ENCODE measurements around the gene MIDN. TPM values are rescaled to one million over a fixed set of nuclear protein-coding genes. Genes with fewer than 3 reads are reported as not detected.

MIDN gene
- total and polyA plus RNA-seq, 3 experiments from 2014 or later = 14.6 to 45.3 (median 39.8) TPM

- Histone ChIP-seq H3K36me3 (ENCODE audit: insufficient read depth, low read length) (peaks cover 7% of the 10 kb centered on the region), H3K27ac (ENCODE audit: low read depth, low read length) (no peak overlapping the region), H3K27me3 (ENCODE audit: insufficient read depth, low read length, poor library complexity, severe bottlenecking) (no peaks in the 10 kb centered on the region), H3K4me3 (ENCODE audit: low read length) (no peak overlapping the region), H3K4me1 (ENCODE audit: insufficient read depth, low read length) (no peaks in the 10 kb centered on the region), H3K9me3 (ENCODE audit: low read length) (no peaks in the 10 kb centered on the region)
- no peak overlapping the region for H3K4me3 Mint-ChIP-seq
- peaks cover 0 to 13% (median 0%) of the 10 kb centered on the region in 3 donors for H3K36me3 Mint-ChIP-seq
- H3K9me3 Mint-ChIP-seq = no peaks in the 10 kb centered on the region
- POLR2A ChIA-PET = no interaction called here
- H3K27me3 Mint-ChIP-seq = no peaks in the 10 kb centered on the region
- CTCF ChIA-PET = interaction anchor here (1.0 to 1.6 kb wide), 3 partner anchors 16 to 110 kb away, joined by 3 to 7 read pairs (median 5); no protein-coding TSS in a partner anchor
- no peak for DNase-seq
- H3K27ac Mint-ChIP-seq = no peak overlapping the region
- no peaks in the 10 kb centered on the region for H3K4me1 Mint-ChIP-seq
Measured at GRCh38 chr19:1223018-1223855, 25.1 kb upstream of the MIDN start.

- H3K36me3 ChIP-seq (ENCODE audit: insufficient read depth, low read length) = peaks cover 7% of the 10 kb centered on the region
- Mint-ChIP-seq H3K4me1 (no peaks in the 10 kb centered on the region), H3K4me3 (no peak overlapping the region), H3K9me3 (no peaks in the 10 kb centered on the region), H3K27me3 (no peaks in the 10 kb centered on the region), H3K36me3 (peaks cover 0 to 12% (median 0%) of the 10 kb centered on the region in 3 donors), H3K27ac (no peak overlapping the region)
- H3K27me3 ChIP-seq (ENCODE audit: insufficient read depth, low read length, poor library complexity, severe bottlenecking) = no peaks in the 10 kb centered on the region
- DNase-seq = no peak
- ChIA-PET POLR2A (interaction anchor here (0.7 kb wide), 2 partner anchors 11 to 45 kb away, joined by 3 read pairs; no protein-coding TSS in a partner anchor), CTCF (interaction anchor here (1.1 to 1.6 kb wide), 2 partner anchors 15 to 111 kb away, joined by 3 to 7 read pairs; no protein-coding TSS in a partner anchor)
- no peak overlapping the region for H3K4me3 ChIP-seq (ENCODE audit: low read length)
- no peaks in the 10 kb centered on the region for H3K4me1 ChIP-seq (ENCODE audit: insufficient read depth, low read length)
- no peak overlapping the region for H3K27ac ChIP-seq (ENCODE audit: low read depth, low read length)
- H3K9me3 ChIP-seq (ENCODE audit: low read length) = no peaks in the 10 kb centered on the region
Measured at GRCh38 chr19:1224047-1224825, 24.1 kb upstream of the MIDN start.

GRCh38 chr19:1224847-1225246, 23.5 kb upstream of the MIDN start:
- no peak overlapping the region for H3K4me3 Mint-ChIP-seq
- H3K4me3 ChIP-seq (ENCODE audit: low read length) = no peak overlapping the region
- peaks cover 7% of the 10 kb centered on the region for H3K36me3 ChIP-seq (ENCODE audit: insufficient read depth, low read length)
- H3K36me3 Mint-ChIP-seq = peaks cover 0 to 12% (median 0%) of the 10 kb centered on the region in 3 donors
- H3K9me3 ChIP-seq (ENCODE audit: low read length) = no peaks in the 10 kb centered on the region
- ChIA-PET POLR2A (interaction anchor here (0.7 kb wide), 2 partner anchors 11 to 44 kb away, joined by 3 read pairs; no protein-coding TSS in a partner anchor), CTCF (interaction anchor here (1.2 kb wide), 2 partner anchors 15 to 16 kb away, joined by 3 to 4 read pairs; no protein-coding TSS in a partner anchor)
- no peaks in the 10 kb centered on the region for H3K4me1 Mint-ChIP-seq
- H3K27me3 ChIP-seq (ENCODE audit: insufficient read depth, low read length, poor library complexity, severe bottlenecking) = no peaks in the 10 kb centered on the region
- H3K27ac Mint-ChIP-seq = no peak overlapping the region
- H3K9me3 Mint-ChIP-seq = no peaks in the 10 kb centered on the region
- no peaks in the 10 kb centered on the region for H3K4me1 ChIP-seq (ENCODE audit: insufficient read depth, low read length)
- H3K27me3 Mint-ChIP-seq = no peaks in the 10 kb centered on the region
- DNase-seq = no peak
- H3K27ac ChIP-seq (ENCODE audit: low read depth, low read length) = no peak overlapping the region

- Histone ChIP-seq H3K4me1 (ENCODE audit: insufficient read depth, low read length) (no peaks in the 10 kb centered on the region), H3K27ac (ENCODE audit: low read depth, low read length) (no peak overlapping the region), H3K4me3 (ENCODE audit: low read length) (no peak overlapping the region), H3K27me3 (ENCODE audit: insufficient read depth, low read length, poor library complexity, severe bottlenecking) (no peaks in the 10 kb centered on the region), H3K36me3 (ENCODE audit: insufficient read depth, low read length) (peaks cover 5% of the 10 kb centered on the region), H3K9me3 (ENCODE audit: low read length) (no peaks in the 10 kb centered on the region)
- DNase-seq = no peak
- Mint-ChIP-seq H3K27ac (no peak overlapping the region), H3K27me3 (no peaks in the 10 kb centered on the region), H3K4me3 (no peak overlapping the region), H3K4me1 (no peaks in the 10 kb centered on the region), H3K36me3 (peaks cover 0 to 12% (median 0%) of the 10 kb centered on the region in 3 donors), H3K9me3 (no peaks in the 10 kb centered on the region)
- CTCF ChIA-PET = interaction anchor here (1.2 to 1.3 kb wide), 3 partner anchors 15 to 113 kb away, joined by 3 to 4 read pairs (median 4); no protein-coding TSS in a partner anchor
- POLR2A ChIA-PET = no interaction called here
Measured at GRCh38 chr19:1225440-1226226, 22.8 kb upstream of the MIDN start.

GRCh38 chr19:1226227-1226518, 22.2 kb upstream of the MIDN start:
- H3K27ac ChIP-seq (ENCODE audit: low read depth, low read length) = no peak overlapping the region
- H3K27me3 ChIP-seq (ENCODE audit: insufficient read depth, low read length, poor library complexity, severe bottlenecking) = no peaks in the 10 kb centered on the region
- no peaks in the 10 kb centered on the region for H3K36me3 ChIP-seq (ENCODE audit: insufficient read depth, low read length)
- no peaks in the 10 kb centered on the region for H3K4me1 Mint-ChIP-seq
- H3K27me3 Mint-ChIP-seq = no peaks in the 10 kb centered on the region
- H3K4me3 Mint-ChIP-seq = no peak overlapping the region
- peaks cover 0 to 7% (median 0%) of the 10 kb centered on the region in 3 donors for H3K36me3 Mint-ChIP-seq
- no peak overlapping the region for H3K27ac Mint-ChIP-seq
- CTCF ChIA-PET = interaction anchor here (1.2 to 1.3 kb wide), 2 partner anchors 15 to 113 kb away, joined by 3 to 4 read pairs; no protein-coding TSS in a partner anchor
- POLR2A ChIA-PET = no interaction called here
- H3K4me1 ChIP-seq (ENCODE audit: insufficient read depth, low read length) = no peaks in the 10 kb centered on the region
- no peaks in the 10 kb centered on the region for H3K9me3 Mint-ChIP-seq
- H3K9me3 ChIP-seq (ENCODE audit: low read length) = no peaks in the 10 kb centered on the region
- DNase-seq = no peak
- H3K4me3 ChIP-seq (ENCODE audit: low read length) = no peak overlapping the region

- Histone ChIP-seq H3K27ac (ENCODE audit: low read depth, low read length) (no peak overlapping the region), H3K4me1 (ENCODE audit: insufficient read depth, low read length) (no peaks in the 10 kb centered on the region), H3K36me3 (ENCODE audit: insufficient read depth, low read length) (no peaks in the 10 kb centered on the region), H3K9me3 (ENCODE audit: low read length) (no peaks in the 10 kb centered on the region), H3K27me3 (ENCODE audit: insufficient read depth, low read length, poor library complexity, severe bottlenecking) (no peaks in the 10 kb centered on the region), H3K4me3 (ENCODE audit: low read length) (no peak overlapping the region)
- CTCF ChIA-PET = interaction anchor here (1.3 kb wide), 1 partner anchor 114 kb away, joined by 4 read pairs; no protein-coding TSS in a partner anchor
- H3K4me1 Mint-ChIP-seq = no peaks in the 10 kb centered on the region
- peaks cover 0 to 7% (median 0%) of the 10 kb centered on the region in 3 donors for H3K36me3 Mint-ChIP-seq
- no peak overlapping the region for H3K27ac Mint-ChIP-seq
- H3K9me3 Mint-ChIP-seq = no peaks in the 10 kb centered on the region
- DNase-seq = peak in 1 of 5 donors; percentile 44
- H3K27me3 Mint-ChIP-seq = no peaks in the 10 kb centered on the region
- H3K4me3 Mint-ChIP-seq = no peak overlapping the region
- POLR2A ChIA-PET = no interaction called here
Measured at GRCh38 chr19:1226522-1227303, 21.7 kb upstream of the MIDN start.

All from CD8-positive, alpha-beta memory T cell (primary cell).